Nephron progenitor cell (in vitro differentiated cells): ENCODE results near the gene CNTLN.
"Not testable (repeated sequence)": the region's sequence is repeated elsewhere in the genome, so short reads cannot be mapped to it uniquely, and the experiment has no call there.

Source experiments
- DNase-seq: peaks from one replicate; pipeline ENCODE4 v3.0.0; 2021
- H3K27ac Mint-ChIP-seq: 2 replicates; pipeline ENCODE4 v1.8.0; 2021; ENCODE audit warnings: mild to moderate bottlenecking, moderate library complexity, mixed read lengths
- H3K27me3 Mint-ChIP-seq: 2 replicates; pipeline ENCODE4 v1.8.0; 2021; ENCODE audit warnings: mild to moderate bottlenecking, low read depth, mixed read lengths; ENCODE audit not compliant: poor library complexity
- H3K36me3 Mint-ChIP-seq: 2 replicates; pipeline ENCODE4 v1.8.0; 2021; ENCODE audit warnings: low read depth, mixed read lengths
- H3K4me1 Mint-ChIP-seq: 2 replicates; pipeline ENCODE4 v1.8.0; 2021; ENCODE audit warnings: mixed read lengths
- H3K4me3 Mint-ChIP-seq: 2 replicates; pipeline ENCODE4 v1.8.0; 2021; ENCODE audit warnings: mild to moderate bottlenecking, moderate library complexity, mixed read lengths
- H3K9me3 Mint-ChIP-seq: 2 replicates; pipeline ENCODE4 v1.8.0; 2021; ENCODE audit warnings: mild to moderate bottlenecking, moderate library complexity, mixed read lengths
- CTCF ChIP-seq: fragments of 200-600 bp; sonication (generic); IDR thresholded peaks from 2 replicates; pipeline ENCODE4 v1.5.0; 2021; ENCODE audit warnings: antibody characterized with exemption

The CNTLN gene

GRCh38 chr9:17423681-17424011 is 288.8 kb downstream of the CNTLN start:
- H3K4me1 Mint-ChIP-seq = no peaks in the 10 kb centered on the region
- no peak for DNase-seq
- no peaks in the 10 kb centered on the region for H3K36me3 Mint-ChIP-seq
- H3K27ac Mint-ChIP-seq = no peak overlapping the region
- no peak for TF ChIP-seq CTCF
- H3K27me3 Mint-ChIP-seq = no peaks in the 10 kb centered on the region
- H3K9me3 Mint-ChIP-seq = no peaks in the 10 kb centered on the region
- H3K4me3 Mint-ChIP-seq = no peak overlapping the region

- Mint-ChIP-seq H3K36me3 (peaks cover under 1% of the 10 kb centered on the region), H3K27me3 (no peaks in the 10 kb centered on the region), H3K27ac (no peak overlapping the region), H3K4me3 (no peak overlapping the region), H3K4me1 (no peaks in the 10 kb centered on the region), H3K9me3 (no peaks in the 10 kb centered on the region)
- TF ChIP-seq CTCF = no peak
- DNase-seq = no peak
Measured at GRCh38 chr9:17425384-17425783, 290.5 kb downstream of the CNTLN start.

- H3K27me3 Mint-ChIP-seq = no peaks in the 10 kb centered on the region
- peaks cover 21% of the 10 kb centered on the region for H3K36me3 Mint-ChIP-seq
- no peaks in the 10 kb centered on the region for H3K4me1 Mint-ChIP-seq
- no peak for TF ChIP-seq CTCF
- no peak for DNase-seq
- no peak overlapping the region for H3K27ac Mint-ChIP-seq
- H3K4me3 Mint-ChIP-seq = no peak overlapping the region
- H3K9me3 Mint-ChIP-seq = peaks cover 9% of the 10 kb centered on the region
Measured at GRCh38 chr9:17433526-17433925, 298.7 kb downstream of the CNTLN start.

- peaks cover 9% of the 10 kb centered on the region for H3K9me3 Mint-ChIP-seq
- DNase-seq = no peak
- H3K4me3 Mint-ChIP-seq = no peak overlapping the region
- peaks cover 20% of the 10 kb centered on the region for H3K36me3 Mint-ChIP-seq
- H3K27ac Mint-ChIP-seq = no peak overlapping the region
- no peaks in the 10 kb centered on the region for H3K4me1 Mint-ChIP-seq
- TF ChIP-seq CTCF = no peak
- no peaks in the 10 kb centered on the region for H3K27me3 Mint-ChIP-seq
Measured at GRCh38 chr9:17436854-17437253, 302.0 kb downstream of the CNTLN start.

- Mint-ChIP-seq H3K4me3 (no peak overlapping the region), H3K27ac (peak overlapping the region; percentile 7), H3K4me1 (no peaks in the 10 kb centered on the region), H3K27me3 (no peaks in the 10 kb centered on the region), H3K36me3 (peaks cover 16% of the 10 kb centered on the region), H3K9me3 (peaks cover 9% of the 10 kb centered on the region)
- no peak for TF ChIP-seq CTCF
- DNase-seq = no peak
Measured at GRCh38 chr9:17437813-17438212, 303.0 kb downstream of the CNTLN start.

- peaks cover 13% of the 10 kb centered on the region for H3K36me3 Mint-ChIP-seq
- not testable (repeated sequence) for H3K9me3 Mint-ChIP-seq, H3K4me1 Mint-ChIP-seq, DNase-seq, H3K27me3 Mint-ChIP-seq, H3K27ac Mint-ChIP-seq, H3K4me3 Mint-ChIP-seq
Measured at GRCh38 chr9:17445126-17445525, 310.3 kb downstream of the CNTLN start.
